ENCODE measurements around the gene PNPLA3.
A peak's percentile ranks its signal among the peaks of the same experiment; 100 is the strongest.

Gene PNPLA3

GRCh38 chr22:43883719-43884415 is 39.7 kb upstream of the PNPLA3 start:
- DNase-seq (no peak), ATAC-seq (ENCODE audit: insufficient read depth, low read depth) (no peak)
- H3K36me3 ChIP-seq (ENCODE audit: insufficient read depth, low read length) = no peaks in the 10 kb centered on the region
- no peaks in the 10 kb centered on the region for H3K27me3 ChIP-seq (ENCODE audit: insufficient read depth, low read length, poor library complexity)
- no peak overlapping the region for H3K9ac ChIP-seq (ENCODE audit: low read depth, low read length)
- no peak overlapping the region for H3K27ac ChIP-seq (ENCODE audit: low read length)
- H3K4me1 ChIP-seq (ENCODE audit: insufficient read depth, low read length) = no peaks in the 10 kb centered on the region
- no peaks in the 10 kb centered on the region for H3K9me3 ChIP-seq (ENCODE audit: insufficient read depth, low read length, severe bottlenecking)
- H3K4me3 ChIP-seq (ENCODE audit: low read depth in 1 of 2, low read length in 2 of 2) = no peak overlapping the region
- no peak for TF ChIP-seq CTCF (IDR thresholded peaks at IDR 0.05; ENCODE audit: borderline replicate concordance, extremely low read depth, low read length, poor library complexity, severe bottlenecking)
- no peak for TF ChIP-seq EZH2 (IDR thresholded peaks at IDR 0.05; ENCODE audit: borderline replicate concordance, low read depth, low read length, severe bottlenecking)
- no peak overlapping the region for H3K4me2 ChIP-seq (ENCODE audit: insufficient read depth, low read length)
- no peak overlapping the region for H2AFZ ChIP-seq (ENCODE audit: low read depth, low read length)
- H4K20me1 ChIP-seq (ENCODE audit: insufficient read depth, low read length) = peaks cover 18% of the 10 kb centered on the region
- no peaks in the 10 kb centered on the region for H3K79me2 ChIP-seq (ENCODE audit: insufficient read depth, low read length)

DNA sequence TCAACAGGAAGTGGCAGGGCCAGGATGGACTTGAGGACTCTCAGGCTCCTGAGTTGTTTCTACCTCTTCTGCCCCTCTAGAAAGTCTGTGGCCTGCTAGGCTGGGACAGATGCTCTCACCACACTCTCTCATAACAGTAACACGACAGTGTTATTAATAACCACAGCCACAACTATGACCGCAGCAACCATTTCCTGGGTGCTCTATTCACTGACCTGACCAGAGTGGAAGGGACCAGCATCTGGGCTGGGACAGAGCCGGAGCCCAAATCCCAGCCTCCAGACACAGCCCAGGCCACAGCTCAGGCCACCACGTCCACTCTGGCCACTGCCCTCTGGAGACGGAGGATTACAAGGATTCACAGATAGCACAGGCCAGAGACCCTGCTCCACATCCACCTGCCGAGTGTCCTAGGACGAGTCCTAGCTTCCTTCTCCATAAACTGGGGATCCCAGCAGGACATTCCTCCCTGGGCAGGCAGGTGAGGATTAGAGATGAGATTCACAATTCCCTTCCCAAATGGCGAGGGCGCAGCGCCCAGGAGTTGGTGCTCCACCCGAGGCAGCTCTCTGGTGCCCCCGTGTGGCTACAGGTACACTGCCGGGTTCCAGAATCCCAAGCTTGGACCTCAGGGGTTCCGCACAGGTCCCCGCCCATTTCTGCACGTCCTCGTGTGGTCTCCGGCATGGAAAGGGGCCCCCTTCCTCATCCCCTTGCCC is 38.8 kb upstream of the PNPLA3 start:
- Histone ChIP-seq H3K79me2 (ENCODE audit: insufficient read depth, low read length) (no peaks in the 10 kb centered on the region), H3K4me1 (ENCODE audit: insufficient read depth, low read length) (no peaks in the 10 kb centered on the region), H3K4me2 (ENCODE audit: insufficient read depth, low read length) (no peak overlapping the region), H2AFZ (ENCODE audit: low read depth, low read length) (no peak overlapping the region), H4K20me1 (ENCODE audit: insufficient read depth, low read length) (peaks cover 23% of the 10 kb centered on the region), H3K27ac (ENCODE audit: low read length) (no peak overlapping the region), H3K4me3 (ENCODE audit: low read depth in 1 of 2, low read length in 2 of 2) (no peak overlapping the region), H3K9ac (ENCODE audit: low read depth, low read length) (no peak overlapping the region), H3K27me3 (ENCODE audit: insufficient read depth, low read length, poor library complexity) (no peaks in the 10 kb centered on the region), H3K36me3 (ENCODE audit: insufficient read depth, low read length) (no peaks in the 10 kb centered on the region), H3K9me3 (ENCODE audit: insufficient read depth, low read length, severe bottlenecking) (no peaks in the 10 kb centered on the region)
- ATAC-seq (ENCODE audit: insufficient read depth, low read depth) (no peak), DNase-seq (peak; percentile 50)
- TF ChIP-seq EZH2 (IDR thresholded peaks at IDR 0.05; ENCODE audit: borderline replicate concordance, low read depth, low read length, severe bottlenecking) (no peak), CTCF (IDR thresholded peaks at IDR 0.05; ENCODE audit: borderline replicate concordance, extremely low read depth, low read length, poor library complexity, severe bottlenecking) (peak; percentile 78)

GRCh38 chr22:43885319-43885671 is 38.3 kb upstream of the PNPLA3 start:
- no peak for TF ChIP-seq EZH2 (IDR thresholded peaks at IDR 0.05; ENCODE audit: borderline replicate concordance, low read depth, low read length, severe bottlenecking)
- TF ChIP-seq CTCF (IDR thresholded peaks at IDR 0.05; ENCODE audit: borderline replicate concordance, extremely low read depth, low read length, poor library complexity, severe bottlenecking) = no peak
- H3K79me2 ChIP-seq (ENCODE audit: insufficient read depth, low read length) = no peaks in the 10 kb centered on the region

More at GRCh38 chr22:43885319-43885671, 38.3 kb upstream of the PNPLA3 start:
- H3K27ac ChIP-seq (ENCODE audit: low read length) = no peak overlapping the region
- no peak overlapping the region for H2AFZ ChIP-seq (ENCODE audit: low read depth, low read length)
- H3K4me1 ChIP-seq (ENCODE audit: insufficient read depth, low read length) = no peaks in the 10 kb centered on the region
- H3K27me3 ChIP-seq (ENCODE audit: insufficient read depth, low read length, poor library complexity) = no peaks in the 10 kb centered on the region
- no peak overlapping the region for H3K4me2 ChIP-seq (ENCODE audit: insufficient read depth, low read length)
- ATAC-seq (ENCODE audit: insufficient read depth, low read depth) (no peak), DNase-seq (no peak)
- peaks cover 23% of the 10 kb centered on the region for H4K20me1 ChIP-seq (ENCODE audit: insufficient read depth, low read length)
- H3K9ac ChIP-seq (ENCODE audit: low read depth, low read length) = no peak overlapping the region
- H3K9me3 ChIP-seq (ENCODE audit: insufficient read depth, low read length, severe bottlenecking) = no peaks in the 10 kb centered on the region
- no peak overlapping the region for H3K4me3 ChIP-seq (ENCODE audit: low read depth in 1 of 2, low read length in 2 of 2)
- H3K36me3 ChIP-seq (ENCODE audit: insufficient read depth, low read length) = no peaks in the 10 kb centered on the region

Measured in DND-41 (cell line).